Karpas-422 (cell line): Measurements from ENCODE around the gene RBM47. TPM values are rescaled to one million over a fixed set of nuclear protein-coding genes. Genes with fewer than 3 reads are reported as not detected.

Experiments
- small RNA-seq: library from RNA; depleted of rRNA; stranded (forward); fragments of <200 nt; gene quantifications from one replicate; pipeline ENCODE3, GENCODE V24; 2014
- total RNA-seq: library from RNA; depleted of rRNA; stranded (reverse); fragments of >200 nt; shearing (Covaris generic); gene quantifications from 2 replicates; pipeline ENCODE4 v1.2.3, GENCODE V29; 2014; ENCODE audit warnings: low replicate concordance; rRNA removed

Gene RBM47
- total RNA-seq, 1 experiment from 2014 or later = not detected

Small RNA genes within 50 kb of the gene (small RNA-seq; reads per million reads assigned to genes)
- gene AC098869.1 (not detected), gene MIR4802 (not detected), gene RNU7-74P (not detected)

Other genes with a start within 250 kb of the RBM47 start
- gene NSUN7, start 120.1 kb upstream of the RBM47 start, total RNA-seq = not detected in 2 replicates